Stimulated activated CD8-positive, alpha-beta memory T cell treated with anti-CD3 and anti-CD28 coated beads, Interleukin-15, amount 100 ng/mL, for 4 hours (primary cell): ENCODE results near the gene OR5H1.
"Not testable (repeated sequence)": the region's sequence is repeated elsewhere in the genome, so short reads cannot be mapped to it uniquely, and the experiment has no call there.

Experiments used
- DNase-seq, 2 donors: peaks; one replicate each; pipeline ENCODE4 v3.0.0-alpha.2; 2020; ENCODE audit warnings: low read depth in 2 of 2

The OR5H1 gene

GRCh38 chr3:98130421-98130820 lies at the start of gene OR5H1:
TSS of gene OR5H1 (plus strand) at chr3:98130721. CDS start at chr3:98132698, 1,977 bp downstream.
- no peak for DNase-seq

GRCh38 chr3:98086873-98087272 lies 43.6 kb upstream of the OR5H1 start, which contains the start of gene OR5AC2:
TSS of gene OR5AC2 (plus strand) at chr3:98087173. CDS start at chr3:98087173, 0 bp downstream.
- no peak for DNase-seq

GRCh38 chr3:98095882-98096281 lies 34.6 kb upstream of the OR5H1 start:
- DNase-seq = no peak

- no peak for DNase-seq
Measured at GRCh38 chr3:98099848-98100247, 30.7 kb upstream of the OR5H1 start.

GRCh38 chr3:98108162-98108561 lies 22.4 kb upstream of the OR5H1 start:
- DNase-seq = no peak

- DNase-seq = no peak
Measured at GRCh38 chr3:98109807-98110549, 20.5 kb upstream of the OR5H1 start.

GRCh38 chr3:98110550-98110908 lies 20.0 kb upstream of the OR5H1 start:
- no peak for DNase-seq

GRCh38 chr3:98114264-98114663 lies 16.3 kb upstream of the OR5H1 start:
- DNase-seq = no peak

- no peak for DNase-seq
Measured at GRCh38 chr3:98115717-98116116, 14.8 kb upstream of the OR5H1 start.

- no peak for DNase-seq
Measured at GRCh38 chr3:98136631-98137030, 6.1 kb downstream of the OR5H1 start.

- DNase-seq = not testable (repeated sequence)
Measured at GRCh38 chr3:98137826-98138557, 7.5 kb downstream of the OR5H1 start.

- DNase-seq = no peak
Measured at GRCh38 chr3:98140531-98140930, 10.0 kb downstream of the OR5H1 start.

GRCh38 chr3:98147179-98147578 lies 16.7 kb downstream of the OR5H1 start, which contains the start of gene OR5H14:
TSS of gene OR5H14 (plus strand) at chr3:98147479. CDS start at chr3:98149386, 1,907 bp downstream.
- DNase-seq = no peak

- DNase-seq = no peak
Measured at GRCh38 chr3:98148751-98149150, 18.2 kb downstream of the OR5H1 start.

GRCh38 chr3:98149456-98149855 lies 18.9 kb downstream of the OR5H1 start:
- not testable (repeated sequence) for DNase-seq

- DNase-seq = no peak
Measured at GRCh38 chr3:98151241-98151640, 20.7 kb downstream of the OR5H1 start.

GRCh38 chr3:98166396-98166795 lies 35.9 kb downstream of the OR5H1 start, which contains the start of gene OR5H15:
TSS of gene OR5H15 (plus strand) at chr3:98166696. CDS start at chr3:98168700, 2,004 bp downstream.
- DNase-seq = no peak

- no peak for DNase-seq
Measured at GRCh38 chr3:98171071-98171470, 40.5 kb downstream of the OR5H1 start.

- DNase-seq = no peak
Measured at GRCh38 chr3:98172621-98173020, 42.1 kb downstream of the OR5H1 start.

- DNase-seq = no peak
Measured at GRCh38 chr3:98180319-98180890, 49.9 kb downstream of the OR5H1 start.

GRCh38 chr3:98182196-98182595 lies 51.7 kb downstream of the OR5H1 start:
- DNase-seq = no peak

- DNase-seq = no peak
Measured at GRCh38 chr3:98185180-98185579, 54.7 kb downstream of the OR5H1 start.
